A673 (cell line): ENCODE results near the gene TBXAS1.

Source experiments
- CTCF ChIP-seq: fragments of 300-800, 200-600 bp; sonication (generic); conservative IDR thresholded peaks from 2 replicates; pipeline ENCODE4 v1.5.1; 2017; ENCODE audit warnings: low read depth, mild to moderate bottlenecking, antibody characterized with exemption, low read length, moderate library complexity, mixed read lengths
- EZH2 ChIP-seq: fragments of 200-600 bp; sonication (generic); IDR thresholded peaks from 2 replicates; pipeline ENCODE4 v1.6.1; 2017; ENCODE audit warnings: borderline replicate concordance, low read depth, mild to moderate bottlenecking, mixed read lengths, antibody characterized with exemption, low read length; ENCODE audit not compliant: poor library complexity, severe bottlenecking

GRCh38 chr7:140059273-140060242 lies 230.5 kb downstream of the TBXAS1 start:
- TF ChIP-seq CTCF (no peak), EZH2 (no peak)
